Measurements from ENCODE around the gene ADGRF1.
"Not testable (repeated sequence)": the region's sequence is repeated elsewhere in the genome, so short reads cannot be mapped to it uniquely, and the experiment has no call there.

Gene ADGRF1

DNA sequence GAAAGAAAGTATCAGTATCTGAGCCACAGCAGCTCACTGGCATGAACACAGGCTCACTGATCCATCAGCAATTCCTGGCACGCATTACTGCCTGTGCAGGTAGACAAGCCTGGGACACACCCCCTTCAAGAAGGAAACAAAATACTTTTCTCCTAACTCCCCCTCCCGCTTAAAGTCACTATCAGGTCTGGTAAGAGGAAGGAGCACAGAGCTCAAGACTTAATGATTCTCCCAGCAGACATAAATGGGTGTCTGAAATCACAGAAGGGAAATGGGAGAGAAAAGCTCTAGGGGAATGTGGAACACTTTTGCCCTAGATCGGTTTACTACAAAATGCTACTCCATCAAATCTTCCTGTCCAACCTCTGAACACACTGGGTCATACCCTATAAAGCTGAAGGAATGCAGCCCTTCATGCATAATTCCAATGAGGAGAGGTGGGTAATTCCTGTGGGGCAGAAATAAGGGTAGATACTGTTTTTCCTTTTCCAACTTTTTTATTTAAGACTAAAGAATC, at the start of gene ADGRF1:
ADGRF1 (minus strand) TSS at position 58 of the 517 bp plus-strand sequence. CDS start 13,271 bp downstream, outside the sequence.
- DNase-seq: no peak

DNA sequence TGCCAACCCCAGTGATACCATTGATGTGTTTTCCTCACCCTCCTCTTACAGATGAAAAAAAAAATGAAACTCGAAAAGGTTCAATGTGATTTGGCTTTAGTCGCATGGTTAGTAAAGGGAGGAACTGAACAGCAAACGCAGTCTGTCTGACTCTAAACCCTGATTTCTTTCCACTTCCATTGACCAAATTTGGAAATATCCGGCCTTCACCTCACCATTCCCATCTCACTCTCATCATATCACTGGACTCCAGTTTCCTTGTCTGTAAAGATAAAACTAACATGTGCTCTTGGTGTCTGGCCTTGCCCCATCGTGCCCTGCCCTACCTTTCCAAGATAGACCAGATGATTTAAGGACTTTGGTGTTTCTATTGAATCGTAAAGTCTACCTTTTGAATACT, 48.7 kb upstream of the ADGRF1 start:
- DNase-seq: no peak

- DNase-seq: not testable (repeated sequence)
These were observed 47.3 kb upstream of the ADGRF1 start for GRCh38 chr6:47089473-47089872.

- no peak for DNase-seq
These were observed 44.1 kb upstream of the ADGRF1 start for GRCh38 chr6:47086051-47086770.

GRCh38 chr6:47084610-47085009, 42.5 kb upstream of the ADGRF1 start:
- no peak for DNase-seq

- peak; percentile 11 for DNase-seq
These were observed 41.5 kb upstream of the ADGRF1 start for GRCh38 chr6:47083586-47084047.

- no peak for DNase-seq
These were observed 38.0 kb upstream of the ADGRF1 start for GRCh38 chr6:47080083-47080596.

- DNase-seq: peak; percentile 12
These were observed 37.5 kb upstream of the ADGRF1 start for GRCh38 chr6:47079638-47080037.

DNA sequence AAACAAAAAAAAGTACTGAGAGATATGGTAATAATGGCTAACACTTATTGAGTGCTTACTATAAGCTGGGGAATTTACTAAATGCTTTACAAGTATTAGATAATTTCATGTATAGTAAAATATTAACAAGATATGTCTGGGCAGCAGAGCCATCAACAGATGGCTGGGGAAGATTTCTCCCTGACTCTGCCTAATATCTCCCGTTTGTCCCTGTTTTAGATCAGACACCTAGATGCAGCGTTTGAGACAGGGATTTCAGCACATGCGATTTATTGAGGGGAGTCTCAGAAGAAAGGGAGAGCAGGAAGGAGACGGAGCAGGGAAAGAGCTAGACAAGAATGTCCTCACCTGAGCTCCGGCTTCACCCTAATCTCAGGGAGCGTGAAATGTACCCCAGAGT, 36.9 kb upstream of the ADGRF1 start:
- no peak for DNase-seq

- DNase-seq: peak; percentile 54
These were observed 34.6 kb upstream of the ADGRF1 start for GRCh38 chr6:47076422-47077344.

- DNase-seq: no peak
These were observed 33.7 kb upstream of the ADGRF1 start for GRCh38 chr6:47075741-47076421.

- no peak for DNase-seq
These were observed 33.0 kb upstream of the ADGRF1 start for GRCh38 chr6:47075168-47075567.

DNA sequence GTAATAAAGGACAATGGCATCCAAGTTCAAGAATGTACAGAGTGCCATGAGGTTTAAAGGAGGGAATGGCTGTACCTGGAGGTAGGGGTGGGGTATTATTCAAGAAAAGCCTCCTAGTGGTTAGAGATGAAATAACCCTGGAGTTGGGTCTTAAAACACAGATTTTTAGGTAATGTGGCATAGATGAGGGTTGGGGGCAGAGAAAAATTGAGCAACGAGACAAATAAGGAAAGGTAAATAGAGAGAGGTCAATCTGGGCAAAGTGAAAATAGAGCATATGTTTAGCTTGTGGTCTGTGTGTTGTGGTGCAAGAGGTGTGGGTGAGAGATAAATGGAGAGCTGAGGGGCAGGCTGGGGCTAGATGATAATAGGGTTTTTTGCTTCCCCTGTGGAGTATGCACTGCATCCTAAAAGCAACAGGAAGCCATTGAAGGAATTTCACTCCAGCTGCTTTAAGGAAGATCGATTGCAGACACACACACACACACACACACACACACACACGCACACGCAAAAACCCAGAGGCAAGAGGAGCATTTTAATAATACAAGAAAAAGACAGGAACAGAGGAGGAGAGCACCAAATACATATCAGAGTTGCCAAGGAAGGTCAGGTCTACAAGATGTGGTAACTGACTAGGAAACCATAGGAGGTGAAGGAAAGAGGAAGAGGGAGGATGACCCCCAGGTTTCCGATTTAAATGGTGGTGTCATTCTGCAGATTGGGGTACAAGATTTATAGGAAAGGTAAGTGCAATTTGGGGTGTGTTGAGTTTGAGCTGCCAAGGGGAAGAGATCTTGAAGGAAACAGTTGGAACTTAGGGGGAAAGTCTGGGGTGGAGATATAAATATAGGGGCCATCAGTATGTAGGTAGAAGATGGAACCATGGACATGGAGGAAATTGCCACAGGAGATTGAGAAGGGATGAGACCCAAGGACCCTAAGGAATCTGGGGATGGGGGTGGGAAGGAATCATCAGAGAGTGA, 31.3 kb upstream of the ADGRF1 start:
- peak; percentile 34 for DNase-seq

DNA sequence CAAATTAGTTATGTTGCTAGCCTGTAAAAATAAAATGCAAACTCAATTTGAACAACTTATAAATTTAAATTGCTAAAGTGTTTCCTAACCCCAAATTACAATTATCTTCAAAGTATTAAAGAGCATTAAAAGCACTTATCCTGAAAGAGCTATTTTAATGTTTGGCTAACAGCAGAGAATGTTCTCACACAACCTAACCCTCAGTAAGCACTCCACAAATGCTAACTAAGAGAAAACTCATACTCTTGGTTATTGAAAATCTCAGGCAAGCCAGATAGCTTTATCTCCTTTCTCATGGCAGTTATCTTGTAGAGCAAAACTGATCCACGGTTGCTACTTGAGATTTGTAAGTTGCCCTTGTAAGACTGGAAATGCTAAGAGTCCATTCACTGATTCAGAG, 30.5 kb upstream of the ADGRF1 start:
- DNase-seq: no peak

- no peak for DNase-seq
These were observed 29.5 kb upstream of the ADGRF1 start for GRCh38 chr6:47071681-47072080.

- no peak for DNase-seq
These were observed 28.3 kb upstream of the ADGRF1 start for GRCh38 chr6:47070461-47070860.

- DNase-seq: no peak
These were observed 27.0 kb upstream of the ADGRF1 start for GRCh38 chr6:47069156-47069555.

- DNase-seq: no peak
These were observed 24.3 kb upstream of the ADGRF1 start for GRCh38 chr6:47066418-47066817.

- no peak for DNase-seq
These were observed 22.1 kb upstream of the ADGRF1 start for GRCh38 chr6:47064274-47064673.

DNA sequence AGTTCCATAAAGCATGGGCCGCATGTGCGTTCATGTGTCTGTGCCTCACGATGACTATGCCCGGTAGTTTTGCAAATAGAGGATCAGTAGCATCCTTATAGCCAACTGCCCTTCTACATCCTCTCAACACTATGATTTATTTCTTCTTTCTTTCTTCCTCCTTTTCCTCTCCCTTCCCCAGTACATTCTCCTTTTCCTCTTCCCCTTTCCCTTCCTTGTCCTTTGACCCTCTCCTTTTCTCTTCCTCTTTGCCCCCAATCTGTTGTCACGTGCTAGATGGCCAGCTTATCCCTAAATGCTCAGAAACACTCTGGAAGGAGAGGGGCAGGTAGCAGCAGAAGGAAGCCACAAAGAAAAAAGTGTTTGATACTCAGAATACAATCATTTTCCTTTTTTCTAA, 20.2 kb upstream of the ADGRF1 start:
- DNase-seq: no peak
